OCI-LY1 (cell line): ENCODE data around the gene LPAR5.
"Not testable (repeated sequence)": the region's sequence is repeated elsewhere in the genome, so short reads cannot be mapped to it uniquely, and the experiment has no call there.

ENCODE experiments used
- H2AFZ ChIP-seq: fragments of 200-600 bp; sonication (generic), shearing (Covaris generic); 2 replicates; pipeline ENCODE4 v1.6.0; 2014; ENCODE audit warnings: antibody characterized with exemption, mild to moderate bottlenecking, low read length
- H3F3A ChIP-seq: fragments of 200-600 bp; sonication (generic), shearing (Covaris generic); 2 replicates; pipeline ENCODE4 v1.6.0; 2014; ENCODE audit warnings: mild to moderate bottlenecking, antibody characterized with exemption, low read length, moderate library complexity; ENCODE audit not compliant: insufficient read depth
- H3K27ac ChIP-seq: fragments of 200-600 bp; sonication (generic); 2 replicates; pipeline ENCODE4 v1.5.1; 2014; ENCODE audit warnings: low read length, mixed run types, mild to moderate bottlenecking, low read depth; ENCODE audit not compliant: poor library complexity, severe bottlenecking
- H3K27me3 ChIP-seq: fragments of 200-600 bp; sonication (generic); 2 replicates; pipeline ENCODE4 v1.6.0; 2014; ENCODE audit warnings: antibody characterized with exemption, mild to moderate bottlenecking, low read length, moderate library complexity; ENCODE audit not compliant: insufficient read depth
- H3K36me3 ChIP-seq: fragments of 200-600 bp; sonication (generic); 2 replicates; pipeline ENCODE4 v1.6.1; 2014; ENCODE audit warnings: mild to moderate bottlenecking, antibody characterized with exemption, low read length, moderate library complexity, mixed read lengths; ENCODE audit not compliant: insufficient read depth
- H3K4me1 ChIP-seq: fragments of 200-600 bp; sonication (generic); 2 replicates; pipeline ENCODE4 v1.5.1; 2014; ENCODE audit warnings: mild to moderate bottlenecking, low read length, moderate library complexity; ENCODE audit not compliant: insufficient read depth, severe bottlenecking
- H3K4me2 ChIP-seq: fragments of 200-600 bp; sonication (generic), shearing (Covaris generic); 2 replicates; pipeline ENCODE4 v1.6.1; 2014; ENCODE audit warnings: low read length
- H3K4me3 ChIP-seq: fragments of 200-600 bp; sonication (generic); 2 replicates; pipeline ENCODE4 v1.5.1; 2014; ENCODE audit warnings: low read length, low read depth, mild to moderate bottlenecking, mixed read lengths; ENCODE audit not compliant: poor library complexity, severe bottlenecking
- H3K79me2 ChIP-seq: fragments of 200-600 bp; shearing (Covaris generic); 2 replicates; pipeline ENCODE4 v1.6.1; 2016; ENCODE audit warnings: mixed run types, low read length, mixed read lengths; ENCODE audit not compliant: insufficient read depth
- H3K9ac ChIP-seq: fragments of 200-600 bp; sonication (generic), shearing (Covaris generic); 2 replicates; pipeline ENCODE4 v1.6.1; 2014; ENCODE audit warnings: mild to moderate bottlenecking, low read length, mixed read lengths
- H3K9me2 ChIP-seq: fragments of 200-600 bp; sonication (generic), shearing (Covaris generic); 2 replicates; pipeline ENCODE4 v1.6.1; 2014; ENCODE audit warnings: low read depth, mild to moderate bottlenecking, low read length, mixed read lengths
- H3K9me3 ChIP-seq: fragments of 200-600 bp; shearing (Covaris generic); 2 replicates; pipeline ENCODE4 v1.6.1; 2014; ENCODE audit warnings: low read length, mixed read lengths
- H4K20me1 ChIP-seq: fragments of 200-600 bp; sonication (generic), shearing (Covaris generic); 2 replicates; pipeline ENCODE4 v1.6.0; 2016; ENCODE audit warnings: mild to moderate bottlenecking, low read length; ENCODE audit not compliant: insufficient read depth
- EZH2 ChIP-seq: fragments of 200-600 bp; sonication (generic), shearing (Covaris generic); IDR thresholded peaks from 2 replicates; pipeline ENCODE4 v1.8.0; 2017; ENCODE audit warnings: borderline replicate concordance, mixed run types, mild to moderate bottlenecking, antibody characterized with exemption, low read length, moderate library complexity, mixed read lengths
- TF ChIP-seq, protein P1 (sequence below): fragments of 200-600 bp; sonication (generic), shearing (Covaris generic); IDR thresholded peaks from 2 replicates; pipeline ENCODE4 v1.5.1; 2017; ENCODE audit warnings: mild to moderate bottlenecking, antibody characterized with exemption, low read length, moderate library complexity, mixed read lengths

Gene LPAR5

DNA sequence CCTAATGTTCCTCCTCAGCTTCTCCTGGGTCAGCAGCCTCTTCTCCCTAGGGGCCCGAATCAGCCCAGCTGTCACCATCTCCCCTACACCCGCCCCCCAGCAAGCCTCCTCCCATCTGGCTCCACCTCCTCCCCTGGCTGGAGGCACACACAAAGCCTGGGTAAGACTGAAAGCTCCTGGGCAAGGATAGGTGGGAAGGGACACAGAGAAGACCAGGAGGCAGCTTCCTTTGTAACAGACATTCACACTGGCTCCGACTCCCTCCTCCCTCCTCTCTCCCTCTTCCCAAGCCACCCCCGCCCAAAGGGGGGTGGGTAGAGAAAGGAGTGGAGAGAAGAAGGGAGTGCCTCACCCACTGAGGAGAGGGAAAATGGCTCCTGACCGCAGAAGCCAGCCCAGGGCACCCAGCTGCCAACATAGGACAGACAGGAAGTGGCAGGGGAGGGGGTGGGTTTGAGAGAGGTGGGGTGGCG lies 32.6 kb downstream of the LPAR5 start:
- Histone ChIP-seq H3K27me3 (no peaks in the 10 kb centered on the region), H3F3A (peaks cover 5% of the 10 kb centered on the region), H3K27ac (peak overlapping the region; percentile 32), H3K4me3 (peak overlapping the region; percentile 83), H3K4me1 (peaks cover 43% of the 10 kb centered on the region), H3K36me3 (peaks cover 73% of the 10 kb centered on the region), H3K4me2 (peak overlapping the region; percentile 53), H2AFZ (no peak overlapping the region), H3K9me2 (no peaks in the 10 kb centered on the region), H3K9ac (peak overlapping the region; percentile 21; the same call in 1 of the 2 replicates), H4K20me1 (no peaks in the 10 kb centered on the region; the same call in 1 of the 2 replicates), H3K79me2 (peaks cover 27% of the 10 kb centered on the region), H3K9me3 (no peaks in the 10 kb centered on the region)
- no peak for TF ChIP-seq EZH2
- TF ChIP-seq, protein P1, sequence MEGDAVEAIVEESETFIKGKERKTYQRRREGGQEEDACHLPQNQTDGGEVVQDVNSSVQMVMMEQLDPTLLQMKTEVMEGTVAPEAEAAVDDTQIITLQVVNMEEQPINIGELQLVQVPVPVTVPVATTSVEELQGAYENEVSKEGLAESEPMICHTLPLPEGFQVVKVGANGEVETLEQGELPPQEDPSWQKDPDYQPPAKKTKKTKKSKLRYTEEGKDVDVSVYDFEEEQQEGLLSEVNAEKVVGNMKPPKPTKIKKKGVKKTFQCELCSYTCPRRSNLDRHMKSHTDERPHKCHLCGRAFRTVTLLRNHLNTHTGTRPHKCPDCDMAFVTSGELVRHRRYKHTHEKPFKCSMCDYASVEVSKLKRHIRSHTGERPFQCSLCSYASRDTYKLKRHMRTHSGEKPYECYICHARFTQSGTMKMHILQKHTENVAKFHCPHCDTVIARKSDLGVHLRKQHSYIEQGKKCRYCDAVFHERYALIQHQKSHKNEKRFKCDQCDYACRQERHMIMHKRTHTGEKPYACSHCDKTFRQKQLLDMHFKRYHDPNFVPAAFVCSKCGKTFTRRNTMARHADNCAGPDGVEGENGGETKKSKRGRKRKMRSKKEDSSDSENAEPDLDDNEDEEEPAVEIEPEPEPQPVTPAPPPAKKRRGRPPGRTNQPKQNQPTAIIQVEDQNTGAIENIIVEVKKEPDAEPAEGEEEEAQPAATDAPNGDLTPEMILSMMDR = no peak

DNA sequence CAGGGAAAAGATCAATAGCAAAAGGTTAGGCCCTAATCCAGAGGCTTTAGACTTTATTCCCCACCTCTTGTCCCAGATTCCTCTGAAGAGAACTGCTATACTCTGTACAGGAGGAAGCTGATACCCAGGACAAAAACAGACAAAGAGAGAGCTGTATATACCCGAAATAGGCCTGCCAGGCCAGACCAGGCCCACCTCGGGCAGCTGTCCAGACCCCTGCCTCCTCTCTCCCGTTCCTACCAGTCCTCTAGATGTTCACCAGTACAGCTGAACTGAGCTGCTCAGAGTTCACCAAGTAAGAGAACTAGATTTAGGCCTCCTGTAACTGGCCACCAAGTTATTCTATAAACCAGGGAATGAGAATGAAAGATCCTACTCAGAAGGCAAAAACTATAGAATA lies 33.2 kb downstream of the LPAR5 start:
- no peaks in the 10 kb centered on the region for H3K9me3 ChIP-seq
- no peak overlapping the region for H2AFZ ChIP-seq
- H3K27ac ChIP-seq = no peak overlapping the region
- H4K20me1 ChIP-seq = no peaks in the 10 kb centered on the region; the same call in 1 of the 2 replicates
- TF ChIP-seq, protein P1 = no peak
- no peak for TF ChIP-seq EZH2
- H3K9ac ChIP-seq = no peak overlapping the region
- H3K4me2 ChIP-seq = no peak overlapping the region
- peaks cover 27% of the 10 kb centered on the region for H3K79me2 ChIP-seq
- no peak overlapping the region for H3K4me3 ChIP-seq
- H3K4me1 ChIP-seq = peaks cover 37% of the 10 kb centered on the region
- peaks cover 79% of the 10 kb centered on the region for H3K36me3 ChIP-seq
- no peaks in the 10 kb centered on the region for H3K9me2 ChIP-seq
- H3F3A ChIP-seq = no peaks in the 10 kb centered on the region
- no peaks in the 10 kb centered on the region for H3K27me3 ChIP-seq

DNA sequence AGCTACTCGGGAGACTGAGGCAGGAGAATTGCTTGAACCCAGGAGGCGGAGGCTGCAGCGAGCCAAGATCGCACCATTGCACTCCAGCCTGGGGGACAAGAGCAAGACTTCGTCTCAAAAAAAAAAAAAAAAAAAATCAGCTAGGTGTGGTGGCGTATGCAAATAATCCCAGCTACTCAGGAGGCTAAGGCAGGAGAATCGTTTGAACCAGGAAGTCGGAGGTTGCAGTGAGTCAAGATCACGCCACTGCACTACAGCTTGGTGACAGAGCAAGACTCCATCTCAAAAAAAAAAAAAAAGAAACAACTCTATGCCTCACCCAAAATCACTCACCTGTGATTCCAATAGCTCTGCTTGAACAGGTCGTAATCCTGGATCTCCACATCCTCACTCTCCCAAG lies 40.1 kb downstream of the LPAR5 start:
- not testable (repeated sequence) for H3K79me2 ChIP-seq, H4K20me1 ChIP-seq, H3K4me1 ChIP-seq, H3K4me3 ChIP-seq, H3K9me3 ChIP-seq, H3F3A ChIP-seq, H2AFZ ChIP-seq, H3K9me2 ChIP-seq, H3K4me2 ChIP-seq, H3K9ac ChIP-seq, H3K27me3 ChIP-seq
- peaks cover 95% of the 10 kb centered on the region for H3K36me3 ChIP-seq
- H3K27ac ChIP-seq = peak overlapping the region; percentile 31

DNA sequence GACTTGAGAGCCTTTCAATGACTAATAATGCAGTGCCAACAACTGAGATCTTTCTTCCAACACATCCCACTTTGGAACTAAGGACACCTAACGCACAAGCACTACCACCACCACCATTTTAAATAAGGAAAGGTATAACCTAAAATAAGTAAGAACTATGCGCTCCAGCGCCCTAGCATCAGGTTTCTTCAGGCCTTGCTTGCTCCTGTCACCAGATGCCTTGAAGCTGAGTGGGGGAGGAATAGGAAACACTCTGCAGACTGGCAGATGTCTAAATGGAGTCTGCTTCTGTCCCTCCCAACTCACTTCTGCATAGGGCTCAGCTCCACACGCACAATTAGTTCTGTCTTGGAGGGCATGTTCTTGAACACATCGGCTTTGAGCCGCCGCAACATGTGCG lies 43.7 kb downstream of the LPAR5 start:
- H3K4me2 ChIP-seq = no peak overlapping the region
- no peaks in the 10 kb centered on the region for H3K27me3 ChIP-seq
- H3K9ac ChIP-seq = no peak overlapping the region
- no peaks in the 10 kb centered on the region for H4K20me1 ChIP-seq
- H2AFZ ChIP-seq = no peak overlapping the region
- H3K9me3 ChIP-seq = no peaks in the 10 kb centered on the region
- H3K27ac ChIP-seq = no peak overlapping the region
- no peaks in the 10 kb centered on the region for H3K9me2 ChIP-seq
- TF ChIP-seq, protein P1 = no peak
- no peak for TF ChIP-seq EZH2
- H3K79me2 ChIP-seq = no peaks in the 10 kb centered on the region
- no peaks in the 10 kb centered on the region for H3F3A ChIP-seq
- H3K36me3 ChIP-seq = peaks cover 95% of the 10 kb centered on the region
- H3K4me3 ChIP-seq = no peak overlapping the region
- H3K4me1 ChIP-seq = no peaks in the 10 kb centered on the region

DNA sequence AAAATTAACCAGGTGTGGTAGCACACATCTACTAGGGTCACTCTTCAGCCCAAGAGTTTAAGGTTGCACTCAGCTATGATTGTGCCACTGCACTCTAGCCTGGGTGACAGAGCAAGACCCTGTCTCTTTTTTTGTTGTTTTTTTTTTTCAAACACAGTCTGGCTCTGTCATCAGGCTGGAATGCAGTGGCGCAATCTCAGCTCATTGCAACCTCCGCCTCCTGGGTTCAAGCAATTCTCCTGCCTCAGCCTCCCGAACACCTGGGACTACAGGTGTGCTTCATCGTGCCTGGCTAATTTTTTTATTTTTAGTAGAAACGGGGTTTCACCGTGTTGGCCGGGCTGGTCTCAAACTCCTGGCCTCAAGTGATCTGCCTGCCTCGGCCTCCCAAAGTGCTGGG lies 49.2 kb downstream of the LPAR5 start:
- H3K27me3 ChIP-seq, H3K4me3 ChIP-seq, H3K9me3 ChIP-seq, H3K79me2 ChIP-seq, H3K4me2 ChIP-seq, H3K9ac ChIP-seq, H3K4me1 ChIP-seq, H4K20me1 ChIP-seq, H3K27ac ChIP-seq, H3K9me2 ChIP-seq, H3F3A ChIP-seq, H2AFZ ChIP-seq: not testable (repeated sequence)
- H3K36me3 ChIP-seq = peaks cover 97% of the 10 kb centered on the region
